ENCODE data around the gene LGI1.

The LGI1 gene

GRCh38 chr10:93757801-93758507 is at the start of gene LGI1:
Gene LGI1, plus strand, starts transcription at chr10:93757936. Its CDS starts 209 bp downstream, at chr10:93758145.
- Mint-ChIP-seq H3K4me3 (no peak within 1 kb of the TSS), H3K4me1 (peaks cover 12% of the 10 kb centered on the region), H3K9me3 (no peaks in the 10 kb centered on the region), H3K27ac (no peak within 1 kb of the TSS), H3K27me3 (peaks cover 21% of the 10 kb centered on the region), H3K36me3 (no peaks in the 10 kb centered on the region)
- DNase-seq (ENCODE audit: low spot score in 2 of 2) (no peak), ATAC-seq (ENCODE audit: low read depth) (no peak)

GRCh38 chr10:93710333-93710909 is 47.3 kb upstream of the LGI1 start:
- Mint-ChIP-seq H3K4me1 (peaks cover 4% of the 10 kb centered on the region), H3K36me3 (no peaks in the 10 kb centered on the region), H3K9me3 (no peaks in the 10 kb centered on the region), H3K27ac (peak overlapping the region; percentile 32), H3K27me3 (peaks cover 1% of the 10 kb centered on the region), H3K4me3 (no peak overlapping the region)
- DNase-seq (ENCODE audit: low spot score in 2 of 2) (no peak), ATAC-seq (ENCODE audit: low read depth) (no peak)

- no peaks in the 10 kb centered on the region for H3K9me3 Mint-ChIP-seq
- H3K4me3 Mint-ChIP-seq = no peak overlapping the region
These were observed 45.8 kb upstream of the LGI1 start for GRCh38 chr10:93711891-93712290.

GRCh38 chr10:93712593-93712992 is 45.1 kb upstream of the LGI1 start:
- H3K27ac Mint-ChIP-seq = no peak overlapping the region

More at GRCh38 chr10:93711891-93712290, 45.8 kb upstream of the LGI1 start:
- no peaks in the 10 kb centered on the region for H3K36me3 Mint-ChIP-seq
- DNase-seq (ENCODE audit: low spot score in 2 of 2) (no peak), ATAC-seq (ENCODE audit: low read depth) (no peak)
- H3K27me3 Mint-ChIP-seq = peaks cover 3% of the 10 kb centered on the region
- H3K4me1 Mint-ChIP-seq = peaks cover 6% of the 10 kb centered on the region
- no peak overlapping the region for H3K27ac Mint-ChIP-seq

GRCh38 chr10:93715345-93715744 is 42.4 kb upstream of the LGI1 start:
- Mint-ChIP-seq H3K4me3 (no peak overlapping the region), H3K4me1 (peaks cover 12% of the 10 kb centered on the region), H3K27me3 (peaks cover 2% of the 10 kb centered on the region), H3K9me3 (no peaks in the 10 kb centered on the region), H3K27ac (peak overlapping the region; percentile 2), H3K36me3 (no peaks in the 10 kb centered on the region)
- DNase-seq (ENCODE audit: low spot score in 2 of 2) (peak in 1 of 2 donors; percentile 7), ATAC-seq (ENCODE audit: low read depth) (peak; percentile 87)

More at GRCh38 chr10:93712593-93712992, 45.1 kb upstream of the LGI1 start:
- Mint-ChIP-seq H3K36me3 (no peaks in the 10 kb centered on the region), H3K27me3 (peaks cover 3% of the 10 kb centered on the region), H3K4me1 (peaks cover 6% of the 10 kb centered on the region), H3K4me3 (no peak overlapping the region), H3K9me3 (no peaks in the 10 kb centered on the region)
- no peak for ATAC-seq (ENCODE audit: low read depth)
- DNase-seq (ENCODE audit: low spot score in 2 of 2) = no peak

GRCh38 chr10:93716766-93717165 is 41.0 kb upstream of the LGI1 start:
- DNase-seq (ENCODE audit: low spot score in 2 of 2) (no peak), ATAC-seq (ENCODE audit: low read depth) (no peak)
- Mint-ChIP-seq H3K27me3 (peaks cover 4% of the 10 kb centered on the region), H3K4me3 (no peak overlapping the region), H3K9me3 (no peaks in the 10 kb centered on the region), H3K4me1 (peaks cover 12% of the 10 kb centered on the region), H3K27ac (no peak overlapping the region), H3K36me3 (no peaks in the 10 kb centered on the region)

DNA sequence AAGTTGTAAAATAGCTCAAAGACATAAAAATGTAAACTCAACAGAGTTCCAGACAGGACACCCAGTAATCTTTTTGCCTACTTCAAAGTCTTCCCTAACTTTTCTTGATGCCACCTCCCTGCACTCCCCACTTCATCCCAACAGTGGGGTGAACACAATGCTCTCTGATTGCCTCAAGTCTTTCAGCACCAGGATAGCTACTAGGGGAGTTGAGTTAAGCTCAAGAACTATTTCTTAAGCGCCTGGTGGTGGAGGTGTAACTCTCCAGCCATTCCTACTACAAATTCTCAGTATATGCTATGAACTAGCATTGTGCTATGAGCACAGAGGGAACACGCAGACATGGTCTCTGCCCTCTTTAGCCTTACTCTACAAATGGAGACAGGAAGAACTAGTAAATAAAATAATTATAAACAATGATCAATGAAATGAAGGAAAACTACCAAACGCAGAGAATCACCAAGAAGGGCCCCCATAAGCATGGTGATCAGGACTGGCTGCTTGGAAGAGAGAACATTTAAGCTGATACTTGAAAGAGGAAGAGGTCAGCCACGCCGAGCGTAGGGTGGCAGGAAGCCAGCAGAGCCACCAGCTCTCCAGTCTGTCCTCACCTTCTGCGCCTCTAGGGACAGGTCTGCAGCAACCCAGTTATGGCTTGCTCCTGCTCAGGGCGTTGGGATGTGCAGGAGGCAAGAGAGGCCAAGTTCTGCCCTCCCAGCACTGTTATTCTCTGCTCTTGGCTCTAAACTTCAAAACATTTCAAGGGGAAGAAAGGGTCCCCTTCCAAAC is 38.6 kb upstream of the LGI1 start:
- peaks cover 12% of the 10 kb centered on the region for H3K4me1 Mint-ChIP-seq
- no peak overlapping the region for H3K4me3 Mint-ChIP-seq
- peak; percentile 42 for ATAC-seq (ENCODE audit: low read depth)
- DNase-seq (ENCODE audit: low spot score in 2 of 2) = no peak
- no peaks in the 10 kb centered on the region for H3K36me3 Mint-ChIP-seq
- no peak overlapping the region for H3K27ac Mint-ChIP-seq
- peaks cover 4% of the 10 kb centered on the region for H3K27me3 Mint-ChIP-seq
- H3K9me3 Mint-ChIP-seq = no peaks in the 10 kb centered on the region

DNA sequence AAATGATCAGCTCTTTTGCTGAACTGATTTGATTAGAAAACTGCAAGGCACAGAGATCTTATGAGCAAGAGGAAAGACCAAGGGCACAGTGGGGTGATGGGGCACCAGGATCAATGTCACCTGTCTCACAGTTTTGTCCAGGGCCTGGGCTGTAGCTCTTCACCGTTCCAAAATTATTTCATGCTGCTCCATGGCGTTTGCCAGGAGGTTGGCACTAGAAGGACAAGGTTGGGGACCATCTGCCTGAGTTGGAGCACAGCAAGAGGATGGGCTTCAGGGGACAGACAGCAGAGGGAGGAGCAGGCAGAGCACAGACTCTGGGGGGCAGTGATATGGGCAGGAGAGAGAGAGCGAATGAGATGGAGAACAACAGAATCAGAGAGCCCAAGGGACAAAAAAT is 37.8 kb upstream of the LGI1 start:
- Mint-ChIP-seq H3K27me3 (peaks cover 6% of the 10 kb centered on the region), H3K27ac (no peak overlapping the region), H3K4me3 (no peak overlapping the region), H3K9me3 (no peaks in the 10 kb centered on the region), H3K4me1 (peaks cover 12% of the 10 kb centered on the region), H3K36me3 (no peaks in the 10 kb centered on the region)
- DNase-seq (ENCODE audit: low spot score in 2 of 2) (no peak), ATAC-seq (ENCODE audit: low read depth) (no peak)

DNA sequence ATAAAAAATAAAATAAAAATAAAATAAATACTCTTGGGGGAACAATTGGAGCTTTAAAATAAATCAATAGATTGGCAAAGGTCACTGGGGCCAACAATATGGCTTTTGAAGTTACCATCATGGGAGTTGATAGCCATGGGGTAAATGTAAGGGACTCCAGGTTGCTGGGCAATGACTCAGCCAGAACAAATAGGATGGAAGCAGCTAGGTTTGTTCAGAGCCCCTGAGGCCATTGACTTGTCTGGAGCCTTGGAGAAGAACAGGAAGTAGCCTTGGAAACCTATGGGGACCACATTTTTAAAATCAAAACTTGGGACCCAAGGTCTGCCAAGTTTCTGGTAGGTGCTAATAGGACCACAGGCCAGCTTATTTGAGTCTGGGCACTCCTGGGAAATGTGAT is 35.2 kb upstream of the LGI1 start:
- no peak overlapping the region for H3K4me3 Mint-ChIP-seq
- H3K4me1 Mint-ChIP-seq = peaks cover 6% of the 10 kb centered on the region
- H3K27ac Mint-ChIP-seq = no peak overlapping the region
- no peaks in the 10 kb centered on the region for H3K36me3 Mint-ChIP-seq
- peaks cover 2% of the 10 kb centered on the region for H3K9me3 Mint-ChIP-seq
- no peak for ATAC-seq (ENCODE audit: low read depth)
- no peak for DNase-seq (ENCODE audit: low spot score in 2 of 2)
- peaks cover 12% of the 10 kb centered on the region for H3K27me3 Mint-ChIP-seq

- no peak overlapping the region for H3K27ac Mint-ChIP-seq
- H3K9me3 Mint-ChIP-seq = peaks cover 3% of the 10 kb centered on the region
- DNase-seq (ENCODE audit: low spot score in 2 of 2) (no peak), ATAC-seq (ENCODE audit: low read depth) (no peak)
- peaks cover 6% of the 10 kb centered on the region for H3K4me1 Mint-ChIP-seq
- H3K36me3 Mint-ChIP-seq = no peaks in the 10 kb centered on the region
- H3K4me3 Mint-ChIP-seq = no peak overlapping the region
- peaks cover 15% of the 10 kb centered on the region for H3K27me3 Mint-ChIP-seq
These were observed 34.6 kb upstream of the LGI1 start for GRCh38 chr10:93723153-93723552.

DNA sequence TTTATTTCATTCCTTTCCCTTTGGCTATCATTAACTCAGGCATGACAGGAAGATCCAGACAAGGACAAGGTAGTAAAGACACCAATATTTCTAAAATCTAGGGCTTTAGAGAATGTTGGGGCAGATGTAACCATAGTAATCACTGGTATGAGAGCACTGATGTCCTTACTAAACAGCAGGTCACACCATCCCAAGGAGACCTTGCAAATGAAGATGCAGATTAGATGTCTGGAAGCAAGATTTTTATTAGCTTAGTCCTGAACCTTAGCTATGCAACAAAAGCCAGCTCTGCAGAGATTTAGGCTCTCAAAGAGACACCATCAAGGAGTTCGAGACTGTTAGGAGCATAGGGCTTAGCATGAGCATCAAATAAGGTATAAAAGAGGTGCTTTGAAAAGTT is 31.7 kb upstream of the LGI1 start:
- H3K4me3 Mint-ChIP-seq = no peak overlapping the region
- H3K4me1 Mint-ChIP-seq = no peaks in the 10 kb centered on the region
- H3K9me3 Mint-ChIP-seq = peaks cover 3% of the 10 kb centered on the region
- ATAC-seq (ENCODE audit: low read depth) = no peak
- no peak for DNase-seq (ENCODE audit: low spot score in 2 of 2)
- no peak overlapping the region for H3K27ac Mint-ChIP-seq
- H3K27me3 Mint-ChIP-seq = peaks cover 26% of the 10 kb centered on the region
- no peaks in the 10 kb centered on the region for H3K36me3 Mint-ChIP-seq

DNA sequence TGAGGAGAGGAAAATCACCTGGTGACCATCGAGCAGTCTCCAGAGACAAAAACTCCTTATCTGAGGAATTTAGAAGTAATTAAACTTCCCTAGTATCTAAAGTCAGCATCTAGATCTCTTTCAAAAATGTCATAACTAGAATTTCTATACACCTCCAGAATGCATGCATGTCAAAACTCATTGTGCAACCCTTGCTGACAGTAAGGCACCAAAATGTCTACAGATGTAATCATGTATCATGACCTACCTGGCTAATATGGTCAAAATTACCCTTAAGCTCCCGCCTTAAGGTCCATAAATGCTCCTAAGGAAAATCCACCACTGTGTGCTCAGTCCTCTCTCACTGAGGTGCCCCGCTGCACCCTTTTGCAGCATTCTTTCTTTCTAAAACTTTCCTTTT is 16.4 kb upstream of the LGI1 start:
- Mint-ChIP-seq H3K4me1 (peaks cover 2% of the 10 kb centered on the region), H3K4me3 (no peak overlapping the region), H3K36me3 (no peaks in the 10 kb centered on the region), H3K27me3 (peaks cover 2% of the 10 kb centered on the region), H3K27ac (no peak overlapping the region), H3K9me3 (peaks cover 4% of the 10 kb centered on the region)
- DNase-seq (ENCODE audit: low spot score in 2 of 2) (no peak), ATAC-seq (ENCODE audit: low read depth) (no peak)

- DNase-seq (ENCODE audit: low spot score in 2 of 2) (peak in 1 of 2 donors; percentile 39), ATAC-seq (ENCODE audit: low read depth) (peak; percentile 100)
- H3K27me3 Mint-ChIP-seq = peaks cover 2% of the 10 kb centered on the region
- no peaks in the 10 kb centered on the region for H3K36me3 Mint-ChIP-seq
- H3K27ac Mint-ChIP-seq = peak overlapping the region; percentile 11
- peaks cover 4% of the 10 kb centered on the region for H3K9me3 Mint-ChIP-seq
- peaks cover 6% of the 10 kb centered on the region for H3K4me1 Mint-ChIP-seq
- peak overlapping the region; percentile 51 for H3K4me3 Mint-ChIP-seq
These were observed 14.9 kb upstream of the LGI1 start for GRCh38 chr10:93742633-93743349.
